OCI-M1 (cell line): ENCODE results near the gene MCHR1.
A peak's percentile ranks its signal among the peaks of the same experiment; 100 is the strongest.
"Not testable (repeated sequence)": the region's sequence is repeated elsewhere in the genome, so short reads cannot be mapped to it uniquely, and the experiment has no call there.

ENCODE experiments used
- DNase-seq: peaks from one replicate; lab custom pipeline; 2025; lab: John Stamatoyannopoulos, UW

MCHR1 gene

GRCh38 chr22:40679249-40679963 is at the start of gene MCHR1:
TSS of gene MCHR1 (plus strand) at chr22:40679484. CDS start at chr22:40679653, 169 bp downstream.
- no peak for DNase-seq

DNA sequence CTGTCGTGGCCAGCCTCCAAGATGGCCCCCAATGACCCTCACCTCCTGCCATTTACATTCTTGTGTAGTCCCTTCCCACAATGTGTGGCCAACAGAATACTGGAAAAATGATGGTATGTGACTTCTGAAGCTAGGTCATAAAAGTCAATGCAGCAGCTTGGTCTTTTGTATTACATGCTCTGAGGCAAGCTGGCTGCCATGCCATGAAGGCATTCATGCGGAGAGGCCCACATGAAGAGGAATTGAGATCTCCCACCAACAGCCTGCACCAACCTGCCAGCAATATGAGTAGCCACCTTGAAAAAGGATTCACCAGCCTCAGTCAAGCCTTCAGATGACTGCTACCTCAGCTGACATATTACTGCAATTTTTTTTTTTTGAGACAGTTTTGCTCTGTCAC is 47.4 kb upstream of the MCHR1 start:
- no peak for DNase-seq

DNA sequence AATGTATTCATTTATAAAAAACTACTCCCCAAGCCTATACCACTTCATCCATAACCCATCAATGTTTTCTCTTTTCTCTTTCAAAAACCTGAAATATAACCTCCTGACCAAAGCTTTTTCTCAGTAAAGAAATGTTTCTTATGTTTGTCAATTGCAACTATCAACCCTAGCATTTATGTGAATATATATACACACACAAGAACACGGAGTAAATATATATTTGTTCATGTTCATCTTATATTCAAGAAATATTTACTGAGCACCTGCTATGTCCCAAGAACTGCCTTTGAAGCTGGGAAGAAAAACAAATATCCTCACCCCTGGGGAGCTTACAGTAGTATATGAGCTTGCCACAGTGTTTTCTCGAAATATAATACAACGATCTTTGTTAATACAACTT is 46.2 kb upstream of the MCHR1 start:
- no peak for DNase-seq

DNA sequence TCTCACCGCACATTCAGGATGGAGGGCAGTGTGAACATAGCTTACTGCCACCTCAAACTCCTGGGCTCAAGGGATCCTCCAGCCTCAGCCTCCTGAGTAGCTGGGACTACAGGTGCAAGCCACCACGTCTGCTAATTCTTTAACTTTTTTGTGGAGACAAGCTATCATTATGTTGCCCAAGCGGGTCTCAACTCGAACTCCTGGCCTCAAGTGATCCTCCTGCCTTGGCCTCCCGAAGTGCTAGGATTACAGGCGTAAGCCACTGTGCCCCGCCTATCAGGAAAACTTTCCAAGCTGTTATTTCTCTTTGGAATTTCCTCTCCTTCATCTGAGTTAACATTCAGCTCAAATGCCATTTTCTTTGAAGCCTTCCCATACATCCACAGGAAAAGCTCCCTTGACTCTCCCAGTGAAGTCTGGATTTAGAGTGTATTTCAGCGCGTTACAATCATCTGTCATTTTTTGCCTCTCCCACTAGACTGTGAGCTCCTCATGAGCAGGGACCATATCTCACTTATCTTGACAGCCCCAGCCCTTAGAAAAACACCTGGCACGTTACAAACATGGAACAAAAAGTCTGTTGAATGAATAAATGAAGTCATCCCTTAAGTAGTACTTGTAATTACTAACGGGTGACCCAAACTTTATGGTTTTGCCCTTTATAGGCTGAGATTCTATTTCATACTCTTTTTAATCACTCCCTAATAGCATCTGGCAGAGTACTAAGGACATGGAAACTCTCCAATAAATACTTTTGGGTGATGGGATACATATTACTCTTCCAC is 45.0 kb upstream of the MCHR1 start:
- DNase-seq: no peak

DNA sequence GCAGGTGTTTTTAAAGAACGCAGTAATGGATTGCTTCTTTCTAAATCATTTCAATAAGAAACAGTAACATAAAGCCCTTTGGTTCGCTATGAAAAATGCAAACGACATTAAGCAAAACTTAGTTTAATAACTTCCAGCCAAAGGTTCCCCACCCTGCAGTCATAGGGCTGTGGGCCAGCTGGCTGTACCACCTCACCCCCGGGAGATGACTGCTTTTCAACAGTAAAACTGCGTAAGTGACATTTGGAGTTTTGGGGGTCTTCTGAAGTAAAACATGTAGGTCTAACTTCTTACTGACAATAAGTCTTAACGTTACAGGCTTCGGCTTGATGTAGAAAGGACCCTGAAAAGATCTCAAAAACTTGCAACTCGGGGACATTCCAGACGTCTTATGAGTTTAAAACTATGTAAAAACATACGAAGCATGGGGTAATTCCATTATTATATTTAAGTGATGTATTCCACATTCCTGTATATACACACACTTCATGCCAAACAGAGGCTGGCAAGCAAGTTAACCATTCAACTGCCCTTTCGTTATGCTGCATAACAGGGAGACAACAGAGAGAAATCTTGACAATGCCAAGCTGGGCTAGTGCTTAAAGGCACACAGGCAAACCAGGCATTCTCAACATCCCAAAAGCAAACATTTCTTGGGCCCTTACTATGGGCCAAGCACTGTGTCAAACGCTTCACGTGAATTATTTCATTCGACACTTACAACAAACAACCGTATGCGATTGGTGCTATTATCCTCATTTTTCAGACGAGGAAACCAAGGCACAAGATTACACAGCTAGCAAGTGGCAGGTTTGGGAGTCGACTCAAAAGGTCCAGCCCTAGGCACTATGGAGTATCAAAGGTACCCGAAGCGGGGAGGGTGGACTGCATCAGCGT is 44.0 kb upstream of the MCHR1 start:
- DNase-seq: peak; percentile 18

- no peak for DNase-seq
Measured at GRCh38 chr22:40635940-40636379, 43.3 kb upstream of the MCHR1 start.

DNA sequence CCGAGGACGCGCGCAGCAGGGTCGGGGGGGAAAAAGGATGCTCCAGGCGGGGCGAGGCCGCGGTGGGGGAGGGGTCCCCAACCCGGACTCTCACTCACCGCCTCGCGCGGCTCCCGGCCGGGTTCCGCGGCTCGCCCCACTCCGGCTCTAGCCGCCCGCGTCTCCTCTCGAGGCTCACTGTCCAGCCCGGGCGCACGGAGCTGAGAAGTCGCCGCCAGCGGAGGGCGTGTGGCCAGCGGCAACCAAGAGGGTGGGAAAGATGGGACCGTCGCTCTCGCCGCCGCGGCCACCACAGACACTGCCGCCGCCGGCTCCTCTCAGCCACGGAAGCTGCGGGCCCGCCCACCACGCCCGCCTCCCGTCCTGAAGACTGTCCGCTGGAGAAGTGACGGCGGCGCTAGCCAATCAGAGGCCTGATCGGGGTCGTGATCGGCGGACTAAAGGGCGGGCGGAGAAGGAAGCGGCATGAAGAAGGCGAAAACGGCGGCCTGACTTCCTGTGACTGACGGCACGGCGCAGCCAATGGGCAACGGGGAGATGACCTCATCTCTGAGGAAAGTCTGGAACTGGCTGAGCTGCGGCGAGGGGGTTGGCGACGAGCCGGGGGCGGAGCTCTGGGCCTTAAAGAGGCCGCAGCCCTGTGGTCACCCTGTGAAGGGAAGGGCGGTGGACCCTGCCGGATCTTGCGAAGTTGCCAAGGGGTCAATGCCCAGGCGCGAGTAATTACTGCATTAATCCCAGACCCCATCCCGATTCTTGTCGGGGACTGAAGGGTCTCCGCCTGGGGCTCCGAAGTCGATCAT is 42.7 kb upstream of the MCHR1 start, which contains the start of gene MRTFA:
TSS of gene MRTFA (minus strand) at position 340 of the 803 bp plus-strand sequence.
- DNase-seq: peak; percentile 99

DNA sequence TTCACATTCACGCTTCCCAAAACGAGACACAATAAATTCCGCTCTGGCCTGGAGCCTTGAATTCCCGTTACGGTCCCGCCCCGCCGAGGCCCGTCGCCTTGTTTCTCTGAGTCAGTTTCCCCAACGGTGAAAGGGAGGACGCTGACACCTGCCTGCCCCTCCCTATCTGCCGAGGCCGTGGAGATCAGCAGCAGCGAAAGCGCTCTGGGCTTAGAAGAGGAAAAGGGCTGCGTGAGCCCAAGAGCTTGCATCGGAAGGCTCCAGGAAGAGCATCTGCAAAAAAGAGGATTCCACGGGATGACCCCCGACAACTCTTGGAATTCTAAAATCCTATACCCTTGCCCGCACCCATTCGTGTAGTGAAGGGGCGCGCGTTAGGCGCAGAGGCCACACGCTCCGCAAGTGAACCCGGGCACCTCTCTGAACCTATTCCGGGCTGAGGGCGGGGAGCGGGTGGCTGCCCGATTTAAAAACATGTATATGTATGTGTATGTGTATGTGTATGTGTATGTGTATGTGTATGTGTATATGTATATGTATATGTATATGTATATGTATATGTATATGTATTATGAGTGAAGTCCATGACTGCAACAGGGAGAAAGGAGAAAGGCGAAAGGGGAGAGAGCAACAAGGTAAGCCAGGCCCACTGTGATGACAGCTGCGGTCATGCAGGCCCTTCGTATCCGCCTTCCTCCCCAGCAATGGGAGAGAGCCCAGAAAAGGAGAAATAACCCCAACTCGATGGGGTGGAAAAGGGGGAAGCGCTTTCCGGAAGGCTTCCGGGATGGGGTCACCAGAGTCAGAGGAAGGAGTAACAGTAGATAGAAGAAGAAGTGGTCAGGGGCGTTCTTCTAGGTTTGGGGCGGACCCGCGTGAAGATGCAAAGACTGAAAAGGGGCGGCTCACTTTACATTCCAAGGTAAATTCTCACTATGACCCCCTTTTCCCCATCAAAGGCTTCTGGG is 41.8 kb upstream of the MCHR1 start:
- DNase-seq: no peak

- no peak for DNase-seq
Measured at GRCh38 chr22:40638261-40638660, 41.0 kb upstream of the MCHR1 start.

GRCh38 chr22:40641269-40641668 is 38.0 kb upstream of the MCHR1 start:
- DNase-seq: no peak

GRCh38 chr22:40642316-40642715 is 37.0 kb upstream of the MCHR1 start:
- DNase-seq: no peak

DNA sequence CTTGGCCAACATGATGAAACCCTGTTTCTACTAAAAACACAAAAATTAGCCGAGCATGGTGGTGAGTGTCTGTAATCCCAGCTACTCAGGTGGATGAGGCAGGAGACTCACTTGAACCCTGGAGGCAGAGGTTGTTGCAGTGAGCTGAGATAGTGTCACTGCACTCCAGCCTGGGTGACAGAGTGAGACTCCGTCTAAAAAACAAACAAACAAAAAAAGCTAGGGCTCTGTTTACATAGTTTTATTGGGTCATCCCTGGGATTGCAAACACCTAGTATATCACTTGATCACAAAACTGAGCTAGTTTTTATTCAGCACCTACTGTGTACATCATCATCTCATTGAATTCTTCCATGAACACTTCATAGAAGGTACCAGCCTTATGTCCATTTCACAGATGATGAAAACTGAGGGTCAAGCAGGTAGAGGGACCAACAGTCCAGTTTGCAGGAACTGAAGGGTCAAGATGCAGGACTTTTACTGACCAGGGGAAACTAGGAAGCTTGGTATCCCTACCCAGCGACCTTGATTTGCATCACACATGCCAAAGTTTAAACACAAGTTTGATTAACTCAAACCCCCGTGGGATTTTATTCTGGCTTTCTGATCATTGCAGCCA is 33.6 kb upstream of the MCHR1 start:
- no peak for DNase-seq

DNA sequence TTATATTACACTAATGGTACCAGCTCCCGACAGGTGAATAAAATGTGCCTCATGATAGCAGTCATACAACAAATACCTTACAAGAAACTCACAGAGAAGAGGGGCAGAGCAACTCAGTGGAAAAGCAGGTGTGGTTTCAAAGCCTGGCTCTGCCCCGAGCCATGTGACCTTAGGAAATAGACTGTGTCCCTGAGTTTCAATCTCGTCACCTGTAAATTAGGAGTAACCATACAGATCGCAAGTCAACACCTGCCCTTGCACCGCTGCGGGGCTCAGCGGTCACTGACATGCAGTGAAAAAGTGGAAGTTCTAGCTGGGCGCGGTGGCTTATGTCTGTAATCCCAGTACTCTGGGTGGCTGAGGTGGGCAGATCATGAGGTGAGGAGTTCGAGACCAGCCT is 30.9 kb upstream of the MCHR1 start:
- no peak for DNase-seq

DNA sequence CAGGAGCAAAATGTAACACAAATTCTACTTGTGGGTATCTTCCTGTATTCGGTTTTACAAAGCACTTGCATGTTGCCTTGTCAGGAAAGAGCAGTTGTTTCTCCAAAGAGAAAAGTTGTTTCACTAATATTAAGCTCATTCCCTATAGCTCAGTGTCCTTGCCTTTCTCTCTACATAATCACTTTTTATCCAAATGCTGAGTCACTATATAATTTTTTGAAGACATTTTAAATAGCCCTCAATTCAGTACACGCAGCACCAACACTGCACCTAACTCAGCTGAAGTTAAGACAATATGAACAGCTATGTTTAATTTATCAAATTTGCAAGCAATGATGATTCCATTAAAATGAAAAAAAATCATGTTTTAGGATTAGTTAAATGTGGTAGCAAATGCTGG is 28.2 kb upstream of the MCHR1 start:
- DNase-seq: peak; percentile 46

- DNase-seq: peak; percentile 97
Measured at GRCh38 chr22:40651563-40652501, 27.5 kb upstream of the MCHR1 start.

- DNase-seq: no peak
Measured at GRCh38 chr22:40653361-40653760, 25.9 kb upstream of the MCHR1 start.

DNA sequence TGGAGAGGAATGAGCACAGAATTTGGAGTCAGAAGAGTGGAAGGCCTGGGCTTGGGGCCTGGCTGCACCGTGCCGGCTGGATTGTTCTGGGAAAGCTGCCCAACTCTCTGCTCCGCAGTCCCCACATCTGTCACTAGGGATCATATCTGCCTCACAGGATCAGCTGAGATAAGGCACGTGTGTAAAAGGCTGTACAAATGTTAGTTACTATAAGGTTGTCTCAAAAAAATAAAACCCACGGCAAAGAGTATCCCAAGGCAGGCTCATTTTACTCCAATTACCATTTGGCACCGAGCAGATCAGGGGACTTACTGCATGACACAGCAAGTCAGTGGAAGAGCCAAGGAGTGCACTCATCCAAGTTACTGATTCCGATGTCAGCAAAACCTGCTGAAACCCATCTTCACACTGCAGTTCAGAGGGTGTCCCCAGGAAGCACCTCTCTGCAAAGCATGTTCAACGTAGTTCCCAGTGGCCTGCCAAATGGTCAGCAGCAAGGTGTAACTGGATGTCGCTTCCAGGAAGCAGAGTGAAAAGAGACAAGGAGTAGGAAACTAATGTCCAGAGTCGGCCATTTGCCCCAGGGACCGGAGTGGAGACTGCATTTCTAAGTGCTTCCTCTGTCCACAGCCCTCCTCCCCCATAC is 24.6 kb upstream of the MCHR1 start:
- peak; percentile 55 for DNase-seq

DNA sequence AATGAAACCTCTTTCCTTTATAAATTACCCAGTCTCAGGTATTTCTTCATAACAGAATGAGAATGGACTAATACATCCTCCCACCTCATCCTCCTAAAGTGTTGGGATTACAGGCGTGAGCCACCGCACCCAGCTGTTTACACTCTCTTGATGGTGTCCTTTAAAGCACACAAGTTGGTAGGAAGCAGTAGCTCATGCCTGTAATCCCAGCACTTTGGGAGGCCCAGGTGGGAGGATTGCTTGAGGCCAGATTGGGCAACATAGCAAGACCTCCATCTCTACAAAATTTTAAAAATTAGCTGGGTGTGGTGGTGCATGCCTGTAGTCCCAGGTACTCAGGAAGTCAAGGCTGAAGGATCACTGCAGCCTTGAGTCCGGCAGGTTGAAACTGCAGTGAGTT is 23.3 kb upstream of the MCHR1 start:
- not testable (repeated sequence) for DNase-seq
